GM12878 (cell line): ENCODE measurements around the gene SHANK3. TPM values are rescaled to one million over a fixed set of nuclear protein-coding genes. Genes with fewer than 3 reads are reported as not detected.

Experiments
- ATAC-seq: fragments of 200-7000 bp; cut with Tn5 transposase; 3 replicates; pipeline ENCODE4 v1.9.1; 2020; ENCODE audit warnings: mild to moderate bottlenecking, moderate library complexity
- BruUV-seq: library from RNA; stranded (reverse); fragments of 400-500 nt; replicated peaks from 2 replicates; lab custom pipeline; 2021; lab: Mats Ljungman, UMichigan
- CTCF ChIA-PET: fragments of 300-600 bp; sonication (Branson Sonifier 250); formaldehyde crosslinking; extraction: SDS; loops from one replicate; lab custom pipeline; 2021; ENCODE audit warnings: inconsistent platforms; lab: Yijun Ruan, JAX
- POLR2A ChIA-PET: fragments of 350-600 bp; formaldehyde crosslinking; extraction: SDS; loops from one replicate; lab custom pipeline; 2021; ENCODE audit warnings: inconsistent platforms; lab: Charles Lee
- RAD21 ChIA-PET: fragments of 300-600 bp; sonication (Branson Sonifier 250); formaldehyde crosslinking; loops from one replicate; lab custom pipeline; 2023; ENCODE audit warnings: antibody characterized with exemption; ENCODE audit not compliant: unreplicated experiment; lab: Charles Lee
- SMC1A ChIA-PET: fragments of 300-600 bp; sonication (Branson Sonifier 250); formaldehyde crosslinking; loops from one replicate; lab custom pipeline; 2023; ENCODE audit not compliant: unreplicated experiment, uncharacterized antibody; lab: Charles Lee
- DNase-seq: peaks from one replicate; pipeline ENCODE4 v3.0.0-alpha.2; 2011; ENCODE audit warnings: low read depth, low spot score
- FAIRE-seq: peaks from 3 replicates; lab custom pipeline; 2011; peaks lifted over from hg19 to GRCh38; lab: Jason Lieb, UNC
- H2AFZ ChIP-seq: 2 replicates; pipeline ENCODE4 v1.6.0; 2011; ENCODE audit warnings: low read depth, low read length, control low read depth; ENCODE audit not compliant: control insufficient read depth
- H3K27ac ChIP-seq: 2 replicates; pipeline ENCODE4 v1.5.1; 2011; ENCODE audit warnings: control low read depth; ENCODE audit not compliant: control insufficient read depth, insufficient read depth
- H3K27me3 ChIP-seq, 2 experiments: replicated peaks in 1 of 2; 2 replicates each; pipeline versions ENCODE4 v1.6.0 to v1.6.1; 2011; ENCODE audit warnings: low read length in 1 of 2; ENCODE audit not compliant: control insufficient read depth in 2 of 2, insufficient read depth in 2 of 2
- H3K36me3 ChIP-seq, 2 experiments: 2 replicates each; pipeline ENCODE4 v1.5.1; 2011; ENCODE audit warnings: low read length in 1 of 2; ENCODE audit not compliant: control insufficient read depth in 2 of 2, insufficient read depth in 2 of 2
- H3K4me1 ChIP-seq: 2 replicates; pipeline ENCODE4 v1.6.1; 2011; ENCODE audit warnings: mild to moderate bottlenecking, low read length, moderate library complexity, mixed read lengths; ENCODE audit not compliant: control insufficient read depth, insufficient read depth
- H3K4me2 ChIP-seq: 2 replicates; pipeline ENCODE4 v1.6.0; 2011; ENCODE audit warnings: control low read depth; ENCODE audit not compliant: control insufficient read depth, insufficient read depth
- H3K4me3 ChIP-seq: fragments of 200-600 bp; sonication (generic); 2 replicates; pipeline ENCODE4 v1.5.1; 2016
- H3K79me2 ChIP-seq: 2 replicates; pipeline ENCODE4 v1.6.0; 2011; ENCODE audit warnings: low read length; ENCODE audit not compliant: control insufficient read depth, insufficient read depth
- H3K9ac ChIP-seq: 2 replicates; pipeline ENCODE4 v1.8.0; 2011; ENCODE audit warnings: low read length, control low read depth, mixed read lengths; ENCODE audit not compliant: control insufficient read depth, insufficient read depth
- H3K9me3 ChIP-seq: replicated peaks from 3 replicates; pipeline ENCODE4 v1.5.1; 2011; ENCODE audit warnings: mild to moderate bottlenecking, low read length; ENCODE audit not compliant: control insufficient read depth, insufficient read depth
- H4K20me1 ChIP-seq: 2 replicates; pipeline ENCODE4 v1.6.0; 2011; ENCODE audit not compliant: control insufficient read depth, insufficient read depth
- RAD51 ChIP-seq: fragments of 450-650 bp; IDR thresholded peaks from 2 replicates; pipeline ENCODE4 v1.6.1; 2016; ENCODE audit warnings: moderate library complexity, mild to moderate bottlenecking, inconsistent platforms
- ZNF207 ChIP-seq: fragments of 450-650 bp; IDR thresholded peaks from 2 replicates; pipeline ENCODE4 v1.6.1; 2014; ENCODE audit warnings: antibody characterized with exemption, mild to moderate bottlenecking, borderline replicate concordance
- WGBS: methylation state at CpG from one replicate; pipeline ENCODE4 v1.1.6; 2016; ENCODE audit warnings: low lambda C conversion rate; ENCODE audit not compliant: insufficient replicate concordance, insufficient coverage; ENCODE audit errors: missing lambda C conversion rate; 5-methylcytosine and 5-hydroxymethylcytosine counted together
- in situ Hi-C: fragments of 300-500 bp; cut with MboI; formaldehyde crosslinking; loops from 9 replicates; pipeline ENCODE4 v1.14.3; 2018; ENCODE audit warnings: mixed read lengths
- intact Hi-C: fragments of 100-400 bp; cut with micrococcal nuclease; formaldehyde crosslinking; loops from one replicate; pipeline ENCODE4 v1.14.2; 2022; ENCODE audit not compliant: unreplicated experiment
- polyA plus RNA-seq, 11 experiments: library from polyadenylated mRNA; depleted of rRNA in 4 of 11; unstranded in 6 of 11; stranded (reverse) in 5 of 11; fragments of >200 nt; fragmentation: Nextera tagmentation in 4 of 11; fragmentation: Illumina TruSeq in 1 of 11; extraction: Ambion mirVana in 4 of 11; extraction: Trizol in 1 of 11; gene quantifications; 1 replicate in 1 of 11; 2 replicates in 10 of 11; pipeline versions ENCODE4 v1.2.1 to v1.2.3, GENCODE V29; 2011 to 2016; ENCODE audit warnings: inconsistent platforms in 2 of 11, missing spikeins in 2 of 11, low read depth in 1 of 11
- total RNA-seq, 4 experiments: library from RNA; depleted of rRNA in 3 of 4; stranded (reverse); fragments of >200 nt in 3 of 4; fragmentation: Illumina TruSeq in 1 of 4; extraction: Trizol in 1 of 4; gene quantifications; 2 replicates each; pipeline versions ENCODE4 v1.2.1 to v1.2.3, GENCODE V29; 2013 to 2021
- TF ChIP-seq, protein P1 (sequence below): fragments of 150-350 bp; IDR thresholded peaks from 2 replicates; pipeline ENCODE4 v1.6.1; 2014; ENCODE audit warnings: mild to moderate bottlenecking, low read depth, low read length
- TF ChIP-seq, protein P2 (sequence below): fragments of 450-650 bp; IDR thresholded peaks from 2 replicates; pipeline ENCODE4 v1.6.1; 2017; ENCODE audit warnings: borderline replicate concordance

SHANK3 gene
- total and polyA plus RNA-seq, 10 of the 15 experiments (the other 5 are each of a cell fraction or from before 2014, with no cell fraction given) = under 0.01 to 0.10 (median 0.05) TPM; not detected in 6

GRCh38 chr22:50700387-50701075 is 27.9 kb downstream of the SHANK3 start:
- RAD21 ChIA-PET = no interaction called here
- Histone ChIP-seq H3K9me3 (no peaks in the 10 kb centered on the region), H3K9ac (no peak overlapping the region), H2AFZ (no peak overlapping the region), H3K27me3 (no peaks in the 10 kb centered on the region), H4K20me1 (no peaks in the 10 kb centered on the region), H3K4me2 (no peak overlapping the region), H3K4me3 (no peak overlapping the region), H3K79me2 (no peaks in the 10 kb centered on the region), H3K4me1 (no peaks in the 10 kb centered on the region), H3K36me3 (no peaks in the 10 kb centered on the region), H3K27ac (no peak overlapping the region)
- CTCF ChIA-PET = interaction anchor here (0.9 to 1.6 kb wide), 7 partner anchors 9 to 460 kb away, joined by 3 to 5 read pairs (median 3); partner anchors contain the start of gene ARSA
- SMC1A ChIA-PET = interaction anchor here (0.6 to 1.3 kb wide), 2 partner anchors 128 to 1336 kb away, joined by 3 read pairs; no protein-coding TSS in a partner anchor
- BruUV-seq = no TSS peak
- POLR2A ChIA-PET = no interaction called here
- intact Hi-C loops (no loop called here), in situ Hi-C loops (no loop called here)
- TF ChIP-seq RAD51 (peak; percentile 25; the same call in 1 of the 2 replicates), ZNF207 (no peak)
- TF ChIP-seq, protein P1, sequence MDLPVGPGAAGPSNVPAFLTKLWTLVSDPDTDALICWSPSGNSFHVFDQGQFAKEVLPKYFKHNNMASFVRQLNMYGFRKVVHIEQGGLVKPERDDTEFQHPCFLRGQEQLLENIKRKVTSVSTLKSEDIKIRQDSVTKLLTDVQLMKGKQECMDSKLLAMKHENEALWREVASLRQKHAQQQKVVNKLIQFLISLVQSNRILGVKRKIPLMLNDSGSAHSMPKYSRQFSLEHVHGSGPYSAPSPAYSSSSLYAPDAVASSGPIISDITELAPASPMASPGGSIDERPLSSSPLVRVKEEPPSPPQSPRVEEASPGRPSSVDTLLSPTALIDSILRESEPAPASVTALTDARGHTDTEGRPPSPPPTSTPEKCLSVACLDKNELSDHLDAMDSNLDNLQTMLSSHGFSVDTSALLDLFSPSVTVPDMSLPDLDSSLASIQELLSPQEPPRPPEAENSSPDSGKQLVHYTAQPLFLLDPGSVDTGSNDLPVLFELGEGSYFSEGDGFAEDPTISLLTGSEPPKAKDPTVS = no peak
- TF ChIP-seq, protein P2, sequence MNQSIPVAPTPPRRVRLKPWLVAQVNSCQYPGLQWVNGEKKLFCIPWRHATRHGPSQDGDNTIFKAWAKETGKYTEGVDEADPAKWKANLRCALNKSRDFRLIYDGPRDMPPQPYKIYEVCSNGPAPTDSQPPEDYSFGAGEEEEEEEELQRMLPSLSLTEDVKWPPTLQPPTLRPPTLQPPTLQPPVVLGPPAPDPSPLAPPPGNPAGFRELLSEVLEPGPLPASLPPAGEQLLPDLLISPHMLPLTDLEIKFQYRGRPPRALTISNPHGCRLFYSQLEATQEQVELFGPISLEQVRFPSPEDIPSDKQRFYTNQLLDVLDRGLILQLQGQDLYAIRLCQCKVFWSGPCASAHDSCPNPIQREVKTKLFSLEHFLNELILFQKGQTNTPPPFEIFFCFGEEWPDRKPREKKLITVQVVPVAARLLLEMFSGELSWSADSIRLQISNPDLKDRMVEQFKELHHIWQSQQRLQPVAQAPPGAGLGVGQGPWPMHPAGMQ = no peak
- no peak for FAIRE-seq
- 43% methylated on average over 15 of the region's 19 CpGs for WGBS
- DNase-seq = no peak
- ATAC-seq = no peak
